Anterior cingulate cortex (tissue), 58 donors: ENCODE results near the gene HTT.
A peak's percentile ranks its signal among the peaks of the same experiment; 100 is the strongest.
"Not testable (repeated sequence)": the region's sequence is repeated elsewhere in the genome, so short reads cannot be mapped to it uniquely, and the experiment has no call there.

Experiments
- DNase-seq, 58 donors: peaks; one replicate each; lab custom pipeline; 2025; lab: John Stamatoyannopoulos, UW

Gene HTT

DNA sequence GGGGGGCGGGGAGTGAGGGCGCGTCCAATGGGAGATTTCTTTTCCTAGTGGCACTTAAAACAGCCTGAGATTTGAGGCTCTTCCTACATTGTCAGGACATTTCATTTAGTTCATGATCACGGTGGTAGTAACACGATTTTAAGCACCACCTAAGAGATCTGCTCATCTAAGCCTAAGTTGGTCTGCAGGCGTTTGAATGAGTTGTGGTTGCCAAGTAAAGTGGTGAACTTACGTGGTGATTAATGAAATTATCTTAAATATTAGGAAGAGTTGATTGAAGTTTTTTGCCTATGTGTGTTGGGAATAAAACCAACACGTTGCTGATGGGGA, 1.1 kb downstream of the HTT start:
- DNase-seq = no peak

DNA sequence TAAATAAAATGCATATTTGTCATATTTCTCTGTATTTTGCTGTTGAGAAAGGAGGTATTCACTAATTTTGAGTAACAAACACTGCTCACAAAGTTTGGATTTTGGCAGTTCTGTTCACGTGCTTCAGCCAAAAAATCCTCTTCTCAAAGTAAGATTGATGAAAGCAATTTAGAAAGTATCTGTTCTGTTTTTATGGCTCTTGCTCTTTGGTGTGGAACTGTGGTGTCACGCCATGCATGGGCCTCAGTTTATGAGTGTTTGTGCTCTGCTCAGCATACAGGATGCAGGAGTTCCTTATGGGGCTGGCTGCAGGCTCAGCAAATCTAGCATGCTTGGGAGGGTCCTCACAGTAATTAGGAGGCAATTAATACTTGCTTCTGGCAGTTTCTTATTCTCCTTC, 3.3 kb downstream of the HTT start:
- no peak for DNase-seq

DNA sequence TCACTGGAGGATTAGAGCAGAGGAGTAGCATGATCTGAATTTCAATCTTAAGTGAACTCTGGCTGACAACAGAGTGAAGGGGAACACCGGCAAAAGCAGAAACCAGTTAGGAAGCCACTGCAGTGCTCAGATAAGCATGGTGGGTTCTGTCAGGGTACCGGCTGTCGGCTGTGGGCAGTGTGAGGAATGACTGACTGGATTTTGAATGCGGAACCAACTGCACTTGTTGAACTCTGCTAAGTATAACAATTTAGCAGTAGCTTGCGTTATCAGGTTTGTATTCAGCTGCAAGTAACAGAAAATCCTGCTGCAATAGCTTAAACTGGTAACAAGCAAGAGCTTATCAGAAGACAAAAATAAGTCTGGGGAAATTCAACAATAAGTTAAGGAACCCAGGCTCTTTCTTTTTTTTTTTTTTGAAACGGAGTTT, 5.2 kb downstream of the HTT start:
- no peak for DNase-seq

DNA sequence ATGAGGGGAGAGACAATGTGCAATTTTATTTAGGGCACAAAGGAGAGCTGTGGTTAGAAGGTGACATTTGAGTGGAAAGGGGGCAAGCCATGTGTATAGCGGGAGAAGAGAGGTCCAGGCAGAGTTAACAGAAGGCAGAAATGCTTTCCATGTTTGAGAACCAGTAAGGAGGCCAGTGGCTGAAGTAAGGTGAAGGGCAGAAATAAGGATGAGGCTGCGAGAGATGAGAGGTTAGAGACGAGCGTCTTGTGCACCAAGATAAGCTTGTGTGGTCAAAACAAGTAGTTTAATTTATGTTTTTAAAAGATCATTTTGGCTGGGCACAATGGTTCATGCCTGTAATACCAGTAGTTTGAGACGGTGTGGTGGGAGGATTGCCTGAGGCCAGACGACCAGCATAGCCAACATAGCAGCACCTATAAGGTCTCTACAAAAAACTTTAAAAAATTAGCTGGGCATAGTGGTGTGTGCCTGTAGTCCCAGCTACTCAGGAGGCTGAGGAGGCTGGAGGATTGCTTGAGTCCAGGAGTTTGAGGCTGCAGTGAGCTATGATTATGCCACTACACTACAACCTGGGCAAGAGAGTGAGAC, 8.5 kb downstream of the HTT start:
- DNase-seq = no peak

DNA sequence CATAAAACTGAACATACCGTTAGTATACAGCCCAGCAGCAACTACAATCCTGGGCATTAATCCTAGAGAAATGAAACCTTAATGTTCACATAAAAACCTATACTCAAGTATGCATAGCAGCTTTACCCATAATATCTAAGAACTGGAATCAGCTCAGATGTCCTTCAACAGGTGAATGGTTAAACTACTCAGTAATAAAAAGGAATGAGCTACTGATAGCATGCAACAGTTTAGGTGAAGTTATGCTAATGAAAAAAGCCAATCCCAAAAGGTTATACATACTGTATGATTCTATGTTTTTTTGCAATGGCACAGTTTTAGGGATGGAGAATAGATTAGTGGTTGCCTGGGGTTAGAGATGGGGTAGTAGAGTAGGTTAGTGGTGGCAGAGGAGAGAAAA, 9.3 kb downstream of the HTT start:
- no peak for DNase-seq

DNA sequence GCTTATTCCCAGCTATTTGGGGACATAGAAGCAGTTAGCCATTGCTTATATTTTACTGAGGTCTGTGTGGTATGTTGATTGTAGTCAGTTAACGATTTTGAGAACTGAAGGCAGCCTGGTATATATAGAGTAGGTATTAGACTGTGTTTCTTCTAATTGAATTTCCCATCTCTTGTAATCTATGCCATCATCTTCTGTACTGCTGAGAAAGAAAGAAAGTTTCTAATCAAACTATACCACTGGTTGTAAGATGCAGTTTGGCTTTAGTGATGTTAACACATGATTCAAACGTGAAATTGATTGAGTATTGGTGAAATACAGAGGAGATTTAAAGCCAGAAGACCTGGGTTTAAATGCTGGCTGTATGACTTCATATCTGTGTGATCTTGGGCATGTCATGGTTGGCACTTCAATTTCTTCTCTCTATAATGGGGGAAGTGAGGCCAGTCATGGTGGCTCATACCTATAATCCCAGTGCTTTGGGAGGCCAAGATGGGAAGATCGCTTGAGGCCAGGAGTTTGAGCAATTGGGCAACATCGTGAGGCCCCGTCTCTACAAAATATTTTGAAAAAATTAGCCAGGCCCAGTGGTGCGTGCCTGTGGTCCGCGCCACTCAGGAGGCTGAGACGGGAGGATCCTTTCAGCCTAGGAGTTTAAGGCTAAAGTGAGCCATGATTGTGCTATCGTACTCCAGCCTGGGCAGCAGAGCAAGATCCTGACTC, 11.6 kb downstream of the HTT start:
- DNase-seq = no peak

DNA sequence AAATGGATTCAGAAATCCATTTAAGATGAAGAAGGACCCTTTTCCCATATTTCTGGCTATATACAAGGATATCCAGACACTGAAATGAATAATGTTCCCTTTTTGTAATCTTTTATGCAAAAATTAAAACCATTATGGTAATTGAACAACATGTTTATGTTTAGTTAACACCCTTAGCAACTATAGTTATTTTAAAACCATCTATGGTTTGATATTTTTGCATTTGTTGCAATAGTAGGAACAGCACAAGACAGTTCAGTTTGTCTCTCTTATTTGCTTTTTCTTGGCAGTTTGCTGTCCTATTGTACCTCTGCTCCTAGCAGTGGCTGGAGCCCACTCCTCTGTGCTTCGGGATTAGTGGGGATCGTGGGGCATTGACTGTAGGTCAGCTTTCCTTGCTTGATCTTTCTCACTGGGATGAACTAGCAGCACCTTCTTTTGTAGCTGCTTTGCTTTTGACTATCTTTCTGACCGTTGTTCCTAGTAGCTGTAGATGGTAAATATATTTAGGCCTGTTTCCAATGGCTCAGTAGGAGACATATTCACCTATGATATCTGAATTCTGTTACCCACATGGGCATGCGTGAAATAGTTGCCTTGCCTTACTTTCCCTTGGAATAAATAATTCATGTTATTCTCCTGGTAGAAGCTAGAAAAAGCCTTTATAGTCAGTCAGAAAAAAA, 12.8 kb downstream of the HTT start:
- no peak for DNase-seq

DNA sequence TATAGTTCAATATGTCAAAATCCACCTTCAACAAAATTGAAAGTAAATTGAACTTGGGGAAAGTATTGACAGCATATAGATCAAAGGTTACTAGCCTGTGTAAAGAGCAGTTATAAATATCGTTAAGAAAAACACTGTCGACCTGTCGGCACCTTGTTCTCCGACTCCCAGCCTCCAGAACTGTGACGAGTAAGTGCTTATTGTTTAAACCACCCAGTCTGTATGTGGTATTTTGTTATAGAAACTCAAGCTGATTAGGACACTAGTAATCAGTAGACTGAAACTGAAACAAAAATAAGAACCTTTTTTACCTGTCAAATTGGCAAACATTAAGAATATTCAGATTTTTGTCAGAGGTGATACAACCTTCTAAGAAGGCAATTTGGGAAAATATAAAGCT, 17.0 kb downstream of the HTT start:
- no peak for DNase-seq

DNA sequence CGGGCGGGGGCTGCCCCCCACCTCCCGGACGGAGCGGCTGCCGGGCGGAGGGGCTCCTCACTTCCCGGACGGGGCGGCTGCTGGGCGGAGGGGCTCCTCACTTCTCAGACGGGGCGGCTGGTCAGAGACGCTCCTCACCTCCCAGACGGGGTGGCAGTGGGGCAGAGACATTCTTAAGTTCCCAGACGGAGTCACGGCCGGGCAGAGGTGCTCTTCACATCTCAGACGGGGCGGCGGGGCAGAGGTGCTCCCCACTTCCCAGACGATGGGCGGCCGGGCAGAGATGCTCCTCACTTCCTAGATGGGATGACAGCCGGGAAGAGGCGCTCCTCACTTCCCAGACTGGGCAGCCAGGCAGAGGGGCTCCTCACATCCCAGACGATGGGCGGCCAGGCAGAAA, 20.2 kb downstream of the HTT start:
- DNase-seq = not testable (repeated sequence)

DNA sequence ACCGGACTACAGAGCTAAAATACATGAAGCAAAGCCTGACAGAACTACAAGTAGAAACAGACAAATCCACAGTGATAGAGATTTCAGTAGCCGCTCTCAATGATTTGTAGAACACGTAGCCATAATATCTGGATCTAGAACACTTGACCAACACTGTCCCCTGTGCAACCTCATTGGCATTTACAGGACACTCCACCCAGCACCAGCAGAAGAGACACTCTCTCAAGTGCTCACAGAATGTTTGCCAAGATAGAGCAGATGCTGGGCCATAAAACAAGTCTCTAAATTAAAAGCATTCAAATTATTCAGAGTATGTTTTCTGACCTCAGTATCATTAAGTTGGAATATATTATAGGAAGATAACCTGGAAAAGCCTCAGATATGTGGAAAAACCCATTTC, 21.7 kb downstream of the HTT start:
- no peak for DNase-seq

DNA sequence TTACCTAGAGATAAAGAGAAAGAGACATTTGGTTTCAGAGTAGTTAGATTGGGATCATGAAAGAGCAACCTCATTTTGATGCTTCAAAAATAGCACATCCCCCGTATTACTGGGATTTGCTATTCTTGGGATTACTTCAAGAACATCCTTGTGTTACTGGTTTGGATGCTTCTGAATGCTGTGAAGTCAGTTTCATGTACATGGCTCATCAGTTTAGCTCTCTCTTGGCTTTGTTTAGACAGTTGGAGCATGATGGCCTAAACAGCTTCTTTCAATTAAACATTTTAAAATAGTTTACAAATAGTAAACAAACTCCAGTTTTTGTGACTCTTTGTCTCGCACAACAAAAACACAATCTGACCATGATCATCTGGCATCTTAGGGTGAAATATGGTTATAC, 23.9 kb downstream of the HTT start:
- no peak for DNase-seq

DNA sequence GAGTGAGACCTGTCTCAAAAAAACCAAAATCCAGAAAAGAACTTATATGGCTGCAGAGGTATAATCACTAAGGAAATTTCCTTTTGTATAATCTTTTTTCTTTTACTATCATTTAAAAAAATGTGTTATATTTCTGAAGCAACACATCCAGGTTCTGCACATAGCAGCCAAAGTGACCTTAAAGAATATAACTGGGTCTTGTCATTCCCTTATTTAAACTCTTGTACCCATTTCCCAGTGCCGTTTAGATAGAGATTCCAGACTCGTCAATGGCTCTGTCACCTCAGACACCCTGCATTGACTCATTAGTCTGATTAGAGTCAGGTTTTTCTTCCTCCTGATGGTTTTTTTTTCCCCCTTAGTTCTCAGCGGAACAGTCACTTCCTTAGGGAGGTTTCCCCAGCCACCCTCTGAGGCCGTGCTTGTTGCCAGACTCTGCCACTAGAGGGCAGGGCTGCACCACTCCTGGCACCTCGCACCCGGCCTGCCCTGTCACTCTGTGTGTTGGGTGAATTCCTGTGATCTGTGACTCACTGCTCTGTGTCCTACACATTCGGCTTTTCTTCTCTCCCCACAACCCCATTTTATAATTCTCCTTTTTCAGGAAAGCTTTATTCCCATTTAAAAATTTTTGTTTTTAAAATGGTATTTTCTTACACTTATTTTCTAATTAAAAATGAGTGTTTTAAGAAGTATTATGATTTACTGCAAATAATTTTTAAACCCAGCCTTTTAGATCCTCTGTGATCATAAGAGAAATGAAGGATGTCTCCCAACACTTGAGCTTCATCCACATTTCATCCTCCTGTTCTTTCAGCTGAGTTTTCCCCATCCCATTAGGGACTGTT, 32.1 kb downstream of the HTT start:
- peak in 56 of 58 donors; percentile 9 to 88 (median 70) for DNase-seq

DNA sequence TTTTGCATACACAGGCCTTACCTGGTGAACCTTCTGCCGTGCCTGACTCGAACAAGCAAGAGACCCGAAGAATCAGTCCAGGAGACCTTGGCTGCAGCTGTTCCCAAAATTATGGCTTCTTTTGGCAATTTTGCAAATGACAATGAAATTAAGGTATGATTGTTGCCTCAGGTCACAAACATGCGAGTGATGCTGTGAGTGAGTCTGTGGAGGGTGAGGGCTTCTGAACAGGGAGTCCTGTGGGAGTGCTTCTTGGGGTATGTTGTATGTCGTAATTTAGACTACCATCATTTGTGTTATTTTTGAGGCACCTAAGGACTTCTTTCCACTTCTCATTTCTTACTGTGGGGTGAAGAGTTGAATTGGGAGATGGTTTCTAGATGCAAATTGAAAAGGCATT, 32.8 kb downstream of the HTT start:
- no peak for DNase-seq

DNA sequence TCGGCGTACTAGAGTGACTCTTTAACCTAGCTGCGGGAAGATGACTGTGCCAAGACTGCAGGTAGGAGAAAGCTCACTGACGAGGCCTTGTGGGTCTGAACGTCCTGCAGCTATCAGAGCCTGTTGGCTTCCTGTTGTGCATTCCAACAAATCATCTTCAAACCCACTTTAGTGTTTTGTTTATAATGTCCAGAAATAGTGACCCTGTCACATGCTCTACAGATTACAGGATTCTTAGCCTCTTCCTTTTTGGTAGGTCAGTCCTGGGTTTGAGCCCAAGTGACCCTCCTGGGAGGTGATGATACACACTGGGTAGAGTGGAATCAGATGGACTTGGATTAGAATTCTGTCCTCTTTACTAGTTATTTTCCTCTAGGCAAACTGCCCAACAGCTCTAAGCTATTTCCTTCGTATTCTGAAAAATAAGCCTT, 33.2 kb downstream of the HTT start:
- no peak for DNase-seq

DNA sequence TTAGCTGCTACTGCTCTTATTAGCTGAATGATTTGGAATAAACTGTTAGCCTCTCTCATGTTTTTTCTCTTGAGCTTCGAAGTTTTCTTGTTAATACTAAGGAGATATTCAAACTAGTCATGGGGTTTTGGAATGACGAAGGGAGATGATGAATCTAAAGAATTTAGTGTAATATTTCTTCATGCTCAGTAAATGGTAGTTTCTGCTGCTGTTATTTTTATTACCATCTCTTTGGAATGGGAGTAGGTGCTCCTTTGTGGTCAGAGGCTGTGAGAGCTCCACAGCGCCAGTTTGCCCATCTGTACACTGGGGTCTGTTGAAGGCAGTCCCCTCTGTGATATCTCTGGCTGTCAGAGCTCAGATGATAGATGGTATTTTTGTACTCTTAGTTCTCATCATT, 33.7 kb downstream of the HTT start:
- no peak for DNase-seq

DNA sequence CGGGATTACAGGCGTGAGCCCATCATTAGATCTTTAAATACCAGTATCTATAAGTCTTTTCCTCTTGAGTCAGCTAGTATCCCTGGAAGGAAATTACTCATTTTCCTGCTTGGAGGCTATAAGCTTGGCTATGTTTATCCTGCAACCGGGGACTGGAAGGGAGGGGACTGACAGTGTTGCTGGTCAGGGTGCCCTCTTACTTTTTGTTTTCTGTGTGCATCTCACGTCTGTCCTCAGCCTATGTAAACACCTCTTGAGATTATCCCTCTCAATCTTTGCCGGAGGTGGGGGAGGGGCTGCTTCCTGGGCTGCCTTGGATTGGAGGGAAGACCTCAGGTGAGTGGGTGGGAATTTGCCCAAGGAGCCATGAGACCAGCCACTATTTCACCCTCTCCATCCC, 37.0 kb downstream of the HTT start:
- no peak for DNase-seq

DNA sequence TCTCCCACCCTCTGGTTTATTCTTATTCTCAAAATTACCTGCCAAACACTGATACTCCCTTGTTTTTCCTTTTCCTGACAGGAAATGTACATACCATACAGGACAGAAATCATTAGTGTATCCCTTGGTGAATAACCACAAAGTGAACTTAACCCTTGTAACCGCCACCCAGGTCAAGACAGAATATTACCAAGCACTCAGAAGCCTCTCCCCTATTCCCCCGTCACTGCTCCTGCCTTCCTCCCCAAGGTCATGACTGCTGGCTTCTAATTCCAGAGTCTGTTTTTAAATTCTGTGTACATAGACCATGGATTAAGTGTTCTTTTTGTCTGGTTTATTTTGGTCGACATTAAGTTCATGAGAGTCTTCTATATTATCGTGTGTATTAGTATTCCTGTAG, 37.7 kb downstream of the HTT start:
- DNase-seq = no peak

DNA sequence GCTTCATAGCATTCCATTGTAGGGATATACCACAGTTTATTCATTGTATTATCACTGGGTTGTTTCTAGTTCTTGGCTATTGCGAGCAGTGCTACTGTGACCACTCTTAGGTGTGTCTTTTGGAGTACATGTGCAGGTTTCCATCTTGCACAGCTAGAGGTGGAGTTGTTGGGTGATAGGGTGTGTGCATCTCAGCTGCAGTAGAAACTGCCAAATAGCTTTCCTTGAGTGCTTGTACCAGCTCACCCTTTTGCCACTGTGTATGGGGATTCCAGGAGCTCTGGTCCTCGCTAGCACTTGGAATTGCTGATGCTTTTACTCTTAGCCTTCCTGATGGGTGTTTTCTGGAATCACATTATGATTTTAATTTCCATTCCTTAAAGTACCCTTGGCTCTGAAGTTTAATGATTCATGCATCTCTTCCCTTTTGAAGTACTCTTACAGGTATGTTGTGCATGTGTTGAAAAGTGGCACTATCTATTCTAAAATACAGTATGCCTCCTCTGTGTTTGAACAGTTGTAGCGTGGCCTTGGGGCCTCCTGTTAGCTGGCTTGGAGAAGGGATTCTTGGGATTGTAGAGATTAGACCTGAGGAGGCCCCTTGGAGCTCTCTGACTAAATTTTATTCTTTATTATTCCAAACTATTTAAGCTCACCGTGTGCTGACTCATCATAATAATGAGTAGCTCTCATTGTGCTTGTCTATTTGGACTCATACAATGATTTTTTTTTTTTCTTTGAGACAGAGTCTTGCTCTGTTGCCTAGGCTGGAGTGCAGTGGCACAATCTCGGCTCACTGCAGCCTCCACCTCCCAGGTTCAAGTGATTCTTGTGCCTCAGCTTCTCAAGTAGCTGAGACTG, 38.4 kb downstream of the HTT start:
- no peak for DNase-seq

DNA sequence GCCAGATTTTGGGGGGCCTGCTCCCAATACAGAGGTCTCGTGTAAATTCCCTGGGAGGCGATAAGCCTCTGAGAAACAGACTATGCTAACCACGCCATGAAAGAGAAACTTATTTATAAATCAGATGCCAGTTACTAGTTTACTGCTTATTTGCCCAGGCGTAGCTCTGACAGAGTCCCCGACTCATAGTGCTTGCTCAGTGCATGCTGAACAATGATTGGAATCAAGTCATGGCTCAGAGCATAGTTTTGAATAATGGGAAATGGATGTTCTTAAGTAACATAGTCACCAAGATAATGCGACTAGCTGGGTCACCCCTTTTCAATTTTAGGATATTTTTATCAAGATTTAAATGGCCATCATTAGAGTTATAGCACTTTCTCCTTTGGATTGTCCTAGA, 39.9 kb downstream of the HTT start:
- DNase-seq = no peak

DNA sequence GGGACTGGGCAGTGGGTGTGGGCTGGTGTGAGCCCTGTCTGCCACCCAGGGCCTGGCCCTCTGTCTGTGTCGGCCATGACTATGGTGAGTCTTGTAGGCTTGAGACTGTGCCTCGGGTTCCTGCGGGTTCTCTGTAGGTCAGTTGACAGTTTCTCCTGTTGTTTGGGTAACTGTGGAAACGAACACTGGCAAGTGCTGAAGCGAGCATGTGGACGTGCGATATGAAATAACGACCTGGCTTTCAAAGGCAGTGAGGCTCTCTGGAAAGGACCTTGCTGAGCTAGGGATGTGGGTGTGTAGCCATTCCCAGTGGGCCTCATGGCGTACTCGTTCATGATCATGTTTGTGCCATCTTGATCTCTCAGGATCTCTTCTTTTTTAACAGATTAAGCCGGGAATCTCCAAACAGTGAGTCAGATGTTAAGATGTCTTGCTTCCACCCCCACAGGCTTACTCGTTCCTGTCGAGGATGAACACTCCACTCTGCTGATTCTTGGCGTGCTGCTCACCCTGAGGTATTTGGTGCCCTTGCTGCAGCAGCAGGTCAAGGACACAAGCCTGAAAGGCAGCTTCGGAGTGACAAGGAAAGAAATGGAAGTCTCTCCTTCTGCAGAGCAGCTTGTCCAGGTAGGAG, 41.3 kb downstream of the HTT start:
- peak in 1 of 58 donors; percentile 16 for DNase-seq
